HK-2 (cell line): Measurements from ENCODE around the gene MTOR.
A peak's percentile ranks its signal among the peaks of the same experiment; 100 is the strongest.
"Not testable (repeated sequence)": the region's sequence is repeated elsewhere in the genome, so short reads cannot be mapped to it uniquely, and the experiment has no call there.

ENCODE experiments used
- DNase-seq: peaks from one replicate; pipeline ENCODE4 v3.0.0-alpha.2; 2018; ENCODE audit not compliant: unreplicated experiment

The MTOR gene

GRCh38 chr1:11280719-11281376 lies 18.5 kb upstream of the MTOR start:
- DNase-seq: no peak

- DNase-seq: no peak
Measured at GRCh38 chr1:11279630-11280029, 17.3 kb upstream of the MTOR start.

- no peak for DNase-seq
Measured at GRCh38 chr1:11279152-11279551, 16.8 kb upstream of the MTOR start.

- DNase-seq: no peak
Measured at GRCh38 chr1:11273595-11274234, 11.4 kb upstream of the MTOR start.

GRCh38 chr1:11272832-11273594 lies 10.7 kb upstream of the MTOR start, which contains the start of gene UBIAD1:
Gene UBIAD1 (plus strand): TSS chr1:11273198. CDS start chr1:11273532, 334 bp downstream.
- DNase-seq: peak; percentile 92

GRCh38 chr1:11272544-11272831 lies 10.1 kb upstream of the MTOR start:
- no peak for DNase-seq

GRCh38 chr1:11267350-11268337 lies 5.3 kb upstream of the MTOR start:
- DNase-seq: not testable (repeated sequence)

- no peak for DNase-seq
Measured at GRCh38 chr1:11266268-11267074, 4.1 kb upstream of the MTOR start.

GRCh38 chr1:11256299-11256698 lies 6.1 kb downstream of the MTOR start:
- no peak for DNase-seq

- no peak for DNase-seq
Measured at GRCh38 chr1:11253226-11253625, 9.1 kb downstream of the MTOR start.

- no peak for DNase-seq
Measured at GRCh38 chr1:11252538-11252937, 9.8 kb downstream of the MTOR start.

- DNase-seq: no peak
Measured at GRCh38 chr1:11248169-11248568, 14.2 kb downstream of the MTOR start.

GRCh38 chr1:11245904-11246719 lies 16.2 kb downstream of the MTOR start:
- DNase-seq: no peak

- no peak for DNase-seq
Measured at GRCh38 chr1:11245248-11245647, 17.1 kb downstream of the MTOR start.

- no peak for DNase-seq
Measured at GRCh38 chr1:11238311-11238710, 24.0 kb downstream of the MTOR start.

GRCh38 chr1:11237356-11237755 lies 25.0 kb downstream of the MTOR start:
- no peak for DNase-seq

GRCh38 chr1:11233208-11233607 lies 29.1 kb downstream of the MTOR start:
- no peak for DNase-seq

- no peak for DNase-seq
Measured at GRCh38 chr1:11229203-11229602, 33.1 kb downstream of the MTOR start.

GRCh38 chr1:11227106-11228077 lies 35.0 kb downstream of the MTOR start:
- DNase-seq: no peak
